ENCODE results near the gene STK39. TPM values are rescaled to one million over a fixed set of nuclear protein-coding genes. Genes with fewer than 3 reads are reported as not detected.

Gene STK39
- total RNA-seq, 4 donors from 2014 or later, result 6.4 to 9.0 (median 6.7) TPM

DNA sequence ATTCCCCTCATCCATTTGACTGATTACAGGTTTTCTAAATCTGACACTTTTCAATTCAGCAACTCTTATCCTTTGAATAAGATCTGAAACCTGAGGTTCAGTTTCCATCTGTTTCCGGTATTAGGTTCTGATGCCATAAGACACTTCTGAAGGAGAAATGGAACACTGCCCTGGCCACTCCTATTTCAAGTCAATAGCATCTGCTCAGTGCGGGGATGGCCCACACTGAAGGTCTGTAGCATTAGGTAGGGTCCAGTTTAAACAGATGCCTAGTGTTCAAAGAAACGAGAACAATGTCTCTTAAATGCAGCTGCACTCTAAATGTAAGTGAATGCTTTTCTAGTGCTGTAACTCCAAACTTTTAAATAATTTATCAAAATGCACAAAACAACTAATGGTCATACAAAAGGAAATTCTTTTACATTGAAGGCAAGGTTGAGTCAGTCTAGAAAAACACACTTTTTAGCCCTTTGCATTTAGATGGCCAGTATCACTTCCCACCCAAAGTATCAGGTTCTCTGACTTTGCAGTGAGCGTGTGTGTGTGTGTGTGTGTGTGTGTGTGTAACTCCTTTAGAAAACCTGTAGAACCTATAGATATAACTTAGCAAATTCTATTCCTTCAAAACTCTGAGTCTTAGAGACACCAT is 78.2 kb downstream of the STK39 start:
- no peak overlapping the region for H3K27ac ChIP-seq
- no peaks in the 10 kb centered on the region for H3K36me3 ChIP-seq
- no peak for DNase-seq
- WGBS, 2 donors, result 86 to 98% methylated on average over 4 of the region's 4 CpGs
- intact Hi-C loops (cut with DNase I), result no loop called here
- H3K4me1 ChIP-seq, result no peaks in the 10 kb centered on the region
- no peaks in the 10 kb centered on the region for H3K27me3 ChIP-seq
- TF ChIP-seq POLR2A (IDR thresholded peaks at IDR 0.05), result no peak
- TF ChIP-seq, protein P1, sequence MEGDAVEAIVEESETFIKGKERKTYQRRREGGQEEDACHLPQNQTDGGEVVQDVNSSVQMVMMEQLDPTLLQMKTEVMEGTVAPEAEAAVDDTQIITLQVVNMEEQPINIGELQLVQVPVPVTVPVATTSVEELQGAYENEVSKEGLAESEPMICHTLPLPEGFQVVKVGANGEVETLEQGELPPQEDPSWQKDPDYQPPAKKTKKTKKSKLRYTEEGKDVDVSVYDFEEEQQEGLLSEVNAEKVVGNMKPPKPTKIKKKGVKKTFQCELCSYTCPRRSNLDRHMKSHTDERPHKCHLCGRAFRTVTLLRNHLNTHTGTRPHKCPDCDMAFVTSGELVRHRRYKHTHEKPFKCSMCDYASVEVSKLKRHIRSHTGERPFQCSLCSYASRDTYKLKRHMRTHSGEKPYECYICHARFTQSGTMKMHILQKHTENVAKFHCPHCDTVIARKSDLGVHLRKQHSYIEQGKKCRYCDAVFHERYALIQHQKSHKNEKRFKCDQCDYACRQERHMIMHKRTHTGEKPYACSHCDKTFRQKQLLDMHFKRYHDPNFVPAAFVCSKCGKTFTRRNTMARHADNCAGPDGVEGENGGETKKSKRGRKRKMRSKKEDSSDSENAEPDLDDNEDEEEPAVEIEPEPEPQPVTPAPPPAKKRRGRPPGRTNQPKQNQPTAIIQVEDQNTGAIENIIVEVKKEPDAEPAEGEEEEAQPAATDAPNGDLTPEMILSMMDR (IDR thresholded peaks at IDR 0.05), result no peak
- H3K9me3 ChIP-seq, result no peaks in the 10 kb centered on the region
- no peak overlapping the region for H3K4me3 ChIP-seq (replicated peaks in 1 of 3)

DNA sequence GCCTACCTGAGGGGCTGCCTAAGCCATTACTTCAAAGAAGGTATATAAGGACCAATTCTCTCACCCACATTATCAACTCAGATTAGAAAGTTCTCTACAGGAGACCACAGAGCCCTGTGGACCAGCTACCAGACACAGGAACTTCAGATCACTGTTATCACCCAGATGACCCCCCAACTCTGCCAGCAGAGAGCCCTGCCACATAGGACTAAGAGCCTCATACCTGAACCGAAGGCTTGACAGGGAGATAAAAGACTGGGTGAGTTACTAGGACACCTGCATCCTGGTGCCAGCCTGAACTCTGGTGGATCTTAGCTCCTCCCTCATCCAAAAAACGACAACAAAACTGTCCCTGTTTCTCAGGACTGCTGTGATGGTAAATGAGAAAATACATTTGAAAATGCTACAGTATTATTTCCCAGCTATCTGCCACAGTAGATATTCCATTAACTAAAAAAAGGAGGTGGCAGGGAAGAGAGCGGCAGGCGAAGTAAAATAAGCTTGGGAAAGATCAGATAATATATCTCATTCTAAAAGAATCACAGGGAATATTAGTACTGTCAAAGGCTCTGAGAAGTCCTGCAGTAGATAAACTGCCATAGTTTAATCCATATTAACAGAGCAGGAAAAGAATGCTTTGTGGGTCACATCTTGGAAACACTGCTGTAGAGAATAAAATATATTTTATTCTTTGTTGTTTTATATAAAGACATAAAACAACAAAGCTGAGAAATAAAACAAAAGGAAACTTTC is 79.7 kb downstream of the STK39 start:
- no peak overlapping the region for H3K4me3 ChIP-seq (replicated peaks in 1 of 3)
- WGBS, 2 donors, result 92 to 97% methylated on average over 4 of the region's 4 CpGs
- TF ChIP-seq POLR2A (IDR thresholded peaks at IDR 0.05), result no peak
- TF ChIP-seq, protein P1 (IDR thresholded peaks at IDR 0.05), result no peak
- no peaks in the 10 kb centered on the region for H3K27me3 ChIP-seq
- no peak overlapping the region for H3K27ac ChIP-seq
- H3K9me3 ChIP-seq, result no peaks in the 10 kb centered on the region
- H3K4me1 ChIP-seq, result no peaks in the 10 kb centered on the region
- no peak for DNase-seq
- intact Hi-C loops (cut with DNase I), result no loop called here
- H3K36me3 ChIP-seq, result no peaks in the 10 kb centered on the region

DNA sequence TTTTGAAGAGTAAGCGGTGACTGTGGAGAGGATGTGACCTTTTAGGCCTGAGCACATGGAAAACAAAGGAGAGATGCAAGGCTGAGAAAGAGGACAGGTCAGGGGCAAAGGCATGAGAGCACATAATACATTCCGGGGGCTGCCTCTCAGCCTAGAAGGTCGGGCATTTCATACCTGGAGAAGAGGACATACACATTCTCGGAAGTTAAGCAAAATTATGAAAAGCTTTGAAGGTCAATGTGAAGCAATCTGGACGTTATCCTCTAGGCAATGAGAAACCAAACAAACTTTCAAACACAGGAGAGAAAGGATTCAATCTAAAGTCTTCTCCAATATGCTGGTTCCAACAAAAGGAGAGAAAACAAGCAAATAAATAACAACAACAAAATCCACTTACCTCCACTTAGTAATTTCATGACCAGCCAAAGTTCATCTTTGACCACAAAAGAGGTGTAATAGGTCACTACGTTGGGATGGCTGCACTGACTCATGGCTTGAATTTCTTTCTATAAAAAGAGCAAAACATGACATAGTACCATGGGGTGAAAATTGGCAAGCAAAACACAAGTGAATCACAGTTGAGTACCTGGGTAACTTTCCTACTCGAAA is 80.4 kb downstream of the STK39 start:
- Histone ChIP-seq H3K4me3 (replicated peaks in 1 of 3) (no peak overlapping the region), H3K36me3 (no peaks in the 10 kb centered on the region), H3K27ac (no peak overlapping the region), H3K4me1 (no peaks in the 10 kb centered on the region), H3K27me3 (no peaks in the 10 kb centered on the region), H3K9me3 (no peaks in the 10 kb centered on the region)
- intact Hi-C loops (cut with DNase I), result no loop called here
- 86 to 93% methylated on average over 7 of the region's 7 CpGs for WGBS, 2 donors
- DNase-seq, result no peak
- TF ChIP-seq, protein P1 (IDR thresholded peaks at IDR 0.05), result no peak
- no peak for TF ChIP-seq POLR2A (IDR thresholded peaks at IDR 0.05)

DNA sequence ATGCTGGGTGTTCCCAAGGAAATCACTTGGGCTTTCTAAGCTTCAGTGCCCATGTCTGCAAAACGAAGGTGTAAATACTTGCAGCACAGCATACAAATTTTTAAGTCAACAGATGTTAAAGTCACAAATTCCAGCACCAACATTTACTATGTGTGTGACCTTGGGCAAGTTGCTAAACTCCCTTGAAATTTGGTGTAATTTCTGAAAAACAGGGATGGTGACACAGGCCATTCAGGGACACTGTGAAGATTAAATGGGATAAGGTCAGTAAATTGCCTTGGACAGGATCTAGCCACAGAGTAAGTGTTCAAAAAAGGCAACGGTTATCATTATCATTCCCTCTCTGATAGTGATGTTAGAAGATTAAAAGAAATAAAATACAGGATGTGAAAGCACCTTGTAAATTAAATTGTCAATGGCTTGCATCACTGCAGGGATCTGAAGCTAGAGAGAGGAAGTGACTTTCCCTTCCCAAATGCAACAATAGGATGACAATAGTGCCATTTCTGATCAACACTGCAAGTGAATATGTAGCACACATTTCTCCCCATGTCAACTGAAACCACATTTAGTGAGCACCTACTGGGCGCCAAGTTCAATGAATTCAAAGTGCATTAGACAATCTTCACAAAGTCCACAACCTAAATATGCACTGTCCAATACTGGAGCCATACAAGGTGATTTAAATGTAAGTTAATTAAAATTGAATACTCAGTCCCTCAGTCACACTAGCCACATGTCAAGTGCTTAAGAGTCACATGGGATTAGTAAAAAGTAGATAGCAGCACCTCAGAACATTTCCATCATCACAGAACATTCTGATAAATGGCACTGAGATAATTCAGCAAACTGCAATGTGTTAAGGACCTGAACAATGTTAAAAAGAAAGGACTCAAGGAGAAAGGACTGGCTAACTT is 81.2 kb downstream of the STK39 start:
- Histone ChIP-seq H3K36me3 (no peaks in the 10 kb centered on the region), H3K27me3 (no peaks in the 10 kb centered on the region), H3K27ac (no peak overlapping the region), H3K4me3 (replicated peaks in 1 of 3) (no peak overlapping the region), H3K4me1 (no peaks in the 10 kb centered on the region), H3K9me3 (no peaks in the 10 kb centered on the region)
- TF ChIP-seq, protein P1 (IDR thresholded peaks at IDR 0.05), result no peak
- no peak for TF ChIP-seq POLR2A (IDR thresholded peaks at IDR 0.05)
- DNase-seq, result no peak
- 78 to 80% methylated on average over 3 of the region's 3 CpGs for WGBS, 2 donors
- intact Hi-C loops (cut with DNase I), result no loop called here
